HG03558 (cell line): ENCODE measurements around the gene CHST15.

Experiments used
- ATAC-seq: cut with Tn5 transposase; IDR thresholded peaks from one replicate; pipeline ENCODE4 v1.9.1; 2021; ENCODE audit warnings: moderate number of reproducible peaks; ENCODE audit not compliant: unreplicated experiment; ENCODE audit errors: extremely low read depth

The CHST15 gene, protein sequence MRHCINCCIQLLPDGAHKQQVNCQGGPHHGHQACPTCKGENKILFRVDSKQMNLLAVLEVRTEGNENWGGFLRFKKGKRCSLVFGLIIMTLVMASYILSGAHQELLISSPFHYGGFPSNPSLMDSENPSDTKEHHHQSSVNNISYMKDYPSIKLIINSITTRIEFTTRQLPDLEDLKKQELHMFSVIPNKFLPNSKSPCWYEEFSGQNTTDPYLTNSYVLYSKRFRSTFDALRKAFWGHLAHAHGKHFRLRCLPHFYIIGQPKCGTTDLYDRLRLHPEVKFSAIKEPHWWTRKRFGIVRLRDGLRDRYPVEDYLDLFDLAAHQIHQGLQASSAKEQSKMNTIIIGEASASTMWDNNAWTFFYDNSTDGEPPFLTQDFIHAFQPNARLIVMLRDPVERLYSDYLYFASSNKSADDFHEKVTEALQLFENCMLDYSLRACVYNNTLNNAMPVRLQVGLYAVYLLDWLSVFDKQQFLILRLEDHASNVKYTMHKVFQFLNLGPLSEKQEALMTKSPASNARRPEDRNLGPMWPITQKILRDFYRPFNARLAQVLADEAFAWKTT

DNA sequence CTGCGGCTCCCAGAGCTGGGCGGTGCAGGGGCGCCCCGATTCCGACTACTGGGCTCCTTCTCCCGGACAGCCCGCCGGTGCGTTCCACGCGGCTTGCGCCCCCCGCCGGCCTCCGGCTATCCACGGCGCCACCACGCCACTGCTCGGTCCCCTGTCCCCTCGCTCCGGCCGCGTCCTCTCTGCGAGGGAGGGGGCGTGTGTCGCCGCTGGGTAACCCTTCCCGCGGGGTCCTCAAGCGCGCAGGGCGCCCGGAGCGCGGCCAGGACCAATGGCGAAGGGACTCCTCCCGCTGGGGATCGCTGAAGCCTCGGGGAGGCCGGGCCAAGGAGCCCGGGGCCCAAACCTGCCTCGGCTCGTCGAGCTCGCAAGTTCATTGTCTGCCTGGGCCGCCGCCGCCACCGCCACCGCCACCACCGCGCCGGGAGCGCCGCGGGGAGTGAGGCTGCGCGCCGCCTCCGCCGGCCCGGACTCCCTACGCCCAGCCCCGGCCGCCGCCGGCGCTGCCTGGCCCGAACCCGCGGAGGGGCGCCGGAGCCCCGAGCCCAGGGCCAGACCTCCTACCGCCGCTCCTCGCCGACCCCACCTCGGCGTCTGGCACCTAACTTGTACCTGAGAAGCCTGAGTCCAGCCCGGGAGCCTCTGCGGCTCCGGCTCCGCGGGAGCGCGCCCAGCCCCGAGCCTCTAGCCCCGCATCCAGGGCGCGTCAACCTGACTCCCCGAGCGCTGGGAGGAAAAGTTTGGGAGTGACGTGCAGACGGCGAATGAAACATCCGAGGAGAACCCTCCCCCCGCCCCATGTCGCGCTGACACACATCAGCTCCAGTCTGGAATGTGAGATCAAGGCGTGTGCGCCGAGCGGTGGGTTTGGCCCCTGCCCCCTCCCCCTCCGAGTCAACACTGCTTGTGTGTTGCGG is at the start of gene CHST15:
TSS of gene CHST15 (minus strand) at position 739 of the 914 bp plus-strand sequence. CDS start 47,386 bp downstream, outside the sequence.
- no peak for ATAC-seq

DNA sequence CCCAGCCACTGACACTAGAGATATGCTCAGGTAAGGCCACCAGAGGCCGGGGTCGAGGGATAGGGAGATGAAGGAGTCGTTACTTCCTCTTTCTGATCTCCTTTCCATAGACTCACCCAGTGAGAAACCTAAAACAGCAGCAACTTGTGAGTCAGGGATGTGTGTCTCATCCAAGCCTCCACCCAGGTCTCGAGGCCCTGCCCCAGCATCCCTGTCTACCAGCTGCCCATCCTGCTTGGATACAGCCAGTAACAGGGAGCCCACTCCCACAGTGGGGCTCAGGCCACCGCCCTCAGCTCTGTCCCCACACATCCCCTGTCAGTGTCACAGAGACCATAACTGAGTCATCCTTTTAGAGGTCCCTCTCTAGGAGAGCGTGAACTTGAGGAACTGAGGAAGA is 49.6 kb upstream of the CHST15 start:
- no peak for ATAC-seq

DNA sequence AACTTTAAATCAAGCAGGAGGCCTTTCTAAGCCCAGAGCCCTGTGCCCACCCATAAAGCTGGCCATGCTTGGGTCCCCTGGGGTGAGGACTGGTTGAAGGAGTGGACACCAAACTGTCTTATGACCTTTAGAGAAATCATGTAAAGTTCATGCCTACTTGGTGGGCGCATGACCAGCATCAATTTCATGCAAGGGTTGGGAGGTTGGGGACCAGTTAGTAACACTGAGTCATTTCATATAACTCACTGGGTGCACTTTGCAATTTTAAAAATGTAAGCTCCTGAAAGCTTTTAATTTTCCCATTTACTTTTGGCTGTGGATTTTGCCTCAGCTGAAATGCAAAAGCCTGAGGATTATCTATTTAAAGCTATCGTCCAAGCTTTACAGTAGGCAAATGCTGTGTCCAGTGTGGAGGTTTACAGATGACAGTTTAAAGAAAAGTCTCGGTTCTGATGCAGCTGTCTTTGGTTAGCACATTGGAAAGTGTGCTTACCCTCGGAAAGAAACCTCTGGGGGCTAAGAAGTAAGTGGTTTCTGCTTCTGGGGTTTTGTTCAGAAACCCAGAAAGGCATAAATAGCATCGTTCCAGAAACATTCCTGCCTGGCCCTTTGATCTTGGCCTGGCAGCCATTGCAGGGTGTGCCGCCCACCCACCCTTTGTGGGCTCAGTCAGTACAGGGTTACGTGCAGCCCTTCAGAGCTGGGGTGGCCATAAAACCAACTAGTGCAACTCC is 48.8 kb upstream of the CHST15 start:
- ATAC-seq, result no peak

DNA sequence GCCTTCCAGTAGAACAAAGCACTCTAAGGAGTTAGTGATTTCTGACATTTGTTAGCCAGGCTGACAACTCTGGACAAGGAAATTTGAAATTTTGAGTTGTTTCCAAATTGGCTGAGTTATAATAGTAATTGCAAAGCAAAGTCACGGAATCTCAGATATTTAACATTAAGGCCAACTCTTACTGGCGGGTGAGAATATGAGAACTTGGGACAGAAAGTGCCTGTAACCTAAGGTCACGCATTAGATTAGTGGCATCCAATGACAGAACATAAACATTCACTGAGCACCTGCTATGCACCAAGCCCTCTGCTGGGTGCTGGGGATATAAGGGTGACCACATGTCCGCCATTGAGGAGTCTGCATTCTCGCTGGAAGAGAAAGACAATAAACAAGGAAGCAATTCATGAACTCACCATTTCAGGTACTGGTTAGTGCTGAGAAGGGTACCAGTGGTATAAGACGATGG is 45.5 kb upstream of the CHST15 start:
- no peak for ATAC-seq

DNA sequence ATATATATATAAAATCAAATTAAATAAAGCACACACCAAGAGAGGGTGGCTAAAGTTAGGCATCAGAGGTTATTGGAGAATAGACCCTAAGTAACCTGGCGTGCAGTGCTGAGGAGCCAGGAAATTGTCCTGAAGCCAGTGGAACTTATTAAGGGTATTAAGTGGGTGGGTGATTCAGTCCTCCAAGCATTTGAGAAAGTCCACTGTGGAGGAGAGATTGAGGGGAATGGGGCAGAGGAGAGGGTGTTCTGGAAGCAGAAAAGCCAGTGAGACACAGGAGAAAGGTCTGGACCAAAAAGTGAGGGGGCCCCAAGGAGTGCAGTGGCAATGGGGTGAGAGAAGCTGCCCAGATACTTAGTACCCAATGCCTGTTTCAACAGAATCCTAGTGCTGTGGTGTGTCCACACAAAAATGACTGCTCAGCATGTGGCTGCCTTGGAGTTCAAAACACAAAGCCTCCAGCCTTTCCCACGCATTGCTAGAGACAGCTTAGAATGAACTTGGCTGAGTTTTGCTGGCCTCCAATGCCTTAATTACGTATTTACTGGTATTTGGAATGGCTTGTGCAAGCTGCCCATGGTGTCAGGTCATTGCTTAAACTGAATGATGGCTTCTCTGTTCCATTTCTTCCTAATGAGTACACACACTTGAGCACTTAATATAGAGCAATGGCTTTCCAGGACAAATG is 44.9 kb upstream of the CHST15 start:
- no peak for ATAC-seq

DNA sequence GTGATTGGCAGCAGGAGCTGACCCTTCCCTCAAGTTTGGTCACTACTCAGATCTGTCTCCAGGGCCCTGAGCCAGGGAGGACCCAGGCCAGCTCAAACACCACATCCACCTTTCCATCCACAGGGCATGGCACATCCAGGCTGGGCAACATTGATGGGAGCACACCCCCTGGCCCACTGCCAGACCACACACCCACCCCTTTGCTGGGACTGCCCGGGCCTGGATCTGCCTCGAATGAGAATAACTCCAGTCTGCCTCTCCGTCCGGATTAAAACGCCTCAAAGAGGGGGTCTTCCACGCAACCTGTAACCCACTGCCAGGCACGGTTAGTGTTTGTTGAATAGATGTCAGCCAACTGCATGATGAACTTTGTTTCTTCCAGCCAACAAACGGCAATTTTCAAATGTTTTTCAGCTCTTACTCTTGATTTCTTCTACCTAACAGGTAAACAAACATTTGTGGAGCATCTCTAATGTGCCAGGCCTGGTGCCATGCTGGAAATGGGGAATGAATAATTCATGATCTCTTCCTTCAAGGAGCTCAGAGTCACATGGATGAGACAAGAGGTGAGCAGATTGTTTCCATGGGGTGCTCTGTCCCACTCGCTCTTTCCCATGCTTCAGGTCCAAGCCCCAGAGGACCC is 41.0 kb upstream of the CHST15 start:
- no peak for ATAC-seq

DNA sequence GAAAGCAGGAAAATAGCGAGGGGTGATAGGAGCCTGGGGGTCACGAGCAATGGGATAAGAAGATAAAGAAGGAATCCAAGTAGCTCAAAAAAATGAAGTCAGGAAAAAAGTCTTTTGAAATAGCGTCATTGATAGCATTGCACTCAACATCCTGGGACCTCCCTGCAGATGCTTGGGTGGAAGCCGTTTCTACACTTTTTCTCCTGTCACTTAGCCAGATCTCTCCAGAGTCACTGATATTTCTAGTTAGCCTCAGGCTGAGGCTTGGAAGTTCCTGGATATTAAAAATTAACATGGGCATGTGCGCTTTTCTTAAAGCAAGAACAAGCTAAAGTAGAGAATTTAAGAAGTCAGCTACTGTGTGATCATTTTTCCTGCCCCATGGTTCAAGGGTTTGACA is 39.5 kb upstream of the CHST15 start:
- ATAC-seq, result no peak

DNA sequence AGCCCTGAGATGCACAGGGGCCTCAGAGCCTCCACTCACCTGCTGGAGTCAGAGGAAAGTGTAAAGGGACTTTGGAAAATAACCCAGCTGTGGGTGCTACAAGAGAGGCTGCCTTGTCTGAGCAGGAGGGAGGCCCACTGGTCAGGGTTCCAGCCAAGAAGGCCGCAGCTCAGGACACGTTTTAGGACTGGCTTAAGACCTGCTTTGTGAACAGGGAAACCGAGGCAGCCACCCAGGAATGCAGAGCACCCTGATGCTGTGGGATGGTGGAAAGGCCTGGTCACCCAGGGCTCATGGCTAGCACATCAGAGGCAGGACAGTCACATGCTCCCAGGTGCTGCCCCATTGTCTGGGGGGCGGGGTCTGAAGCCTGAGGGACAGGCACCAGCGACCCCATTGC is 38.9 kb upstream of the CHST15 start:
- ATAC-seq, result no peak

DNA sequence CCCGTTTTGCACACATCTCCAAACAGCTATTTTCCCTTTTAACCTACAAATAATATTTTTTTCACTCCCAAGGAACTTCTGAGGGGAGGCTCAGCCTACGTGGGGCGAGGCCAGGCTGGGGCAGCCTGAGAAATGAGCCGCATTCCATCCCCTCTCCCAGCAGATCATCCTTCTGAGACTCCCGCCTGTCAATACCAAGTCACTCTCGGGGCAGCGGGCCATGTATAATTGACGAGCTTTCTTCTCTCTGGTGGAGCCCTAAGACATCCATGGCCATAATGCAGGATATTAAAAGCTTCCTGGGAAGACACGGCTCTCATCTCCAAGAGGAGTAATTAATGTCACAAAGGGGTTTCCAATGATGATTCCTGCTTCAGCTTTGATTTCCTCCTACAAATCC is 37.8 kb upstream of the CHST15 start:
- no peak for ATAC-seq

DNA sequence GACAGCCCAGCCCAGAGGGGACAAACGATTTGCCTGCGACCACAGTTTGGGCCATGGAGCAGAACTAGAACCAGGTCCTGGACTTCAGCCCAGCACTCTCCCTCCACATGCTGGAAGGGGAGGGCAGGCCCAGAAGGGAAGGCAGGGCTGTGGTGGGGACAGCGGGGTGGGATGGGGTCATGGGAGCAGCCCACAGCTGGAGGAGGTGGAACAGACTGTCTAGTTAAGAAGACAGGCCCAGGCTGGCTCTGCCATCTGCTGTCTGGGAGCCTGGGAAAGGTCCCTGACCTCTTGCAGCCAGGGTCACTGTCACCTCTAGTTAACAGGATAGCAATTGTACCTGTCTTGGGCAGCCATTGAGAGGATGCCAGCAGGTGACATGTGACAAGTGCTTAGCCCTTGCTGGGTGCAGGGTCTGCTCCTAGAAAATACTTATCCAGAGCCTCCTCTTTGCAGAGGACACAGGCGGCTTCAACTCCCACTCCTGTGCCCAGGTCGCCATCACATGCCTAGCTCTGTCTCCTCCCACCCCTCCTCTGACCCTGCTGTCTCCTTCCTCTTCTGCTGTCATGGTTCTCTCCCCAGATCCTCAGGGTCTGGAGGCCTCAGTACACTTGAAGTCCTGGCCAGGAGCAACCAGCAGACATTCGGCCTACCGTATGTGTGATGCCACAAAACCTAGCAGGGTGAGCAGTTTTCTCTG is 37.0 kb upstream of the CHST15 start:
- ATAC-seq, result no peak

DNA sequence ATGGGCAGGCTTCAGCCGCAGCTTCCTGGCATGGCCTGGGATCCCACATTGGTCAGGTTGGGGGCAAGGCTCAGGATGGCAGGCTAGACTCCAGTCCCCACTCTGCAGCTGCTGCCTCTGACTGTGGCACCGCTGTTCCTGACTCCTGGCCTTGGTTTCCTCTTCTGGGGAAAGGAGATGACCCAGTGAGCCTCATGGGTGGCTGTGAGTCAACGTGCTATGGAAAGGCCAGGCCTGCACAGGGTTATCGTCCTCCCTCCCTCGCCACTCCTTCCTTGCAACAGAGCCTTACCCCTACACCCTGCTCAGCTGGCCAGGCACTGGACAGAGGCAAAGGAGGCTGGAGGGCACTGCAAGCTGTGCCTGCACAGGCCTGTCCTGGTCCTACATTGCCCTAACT is 36.1 kb upstream of the CHST15 start:
- ATAC-seq, result no peak

DNA sequence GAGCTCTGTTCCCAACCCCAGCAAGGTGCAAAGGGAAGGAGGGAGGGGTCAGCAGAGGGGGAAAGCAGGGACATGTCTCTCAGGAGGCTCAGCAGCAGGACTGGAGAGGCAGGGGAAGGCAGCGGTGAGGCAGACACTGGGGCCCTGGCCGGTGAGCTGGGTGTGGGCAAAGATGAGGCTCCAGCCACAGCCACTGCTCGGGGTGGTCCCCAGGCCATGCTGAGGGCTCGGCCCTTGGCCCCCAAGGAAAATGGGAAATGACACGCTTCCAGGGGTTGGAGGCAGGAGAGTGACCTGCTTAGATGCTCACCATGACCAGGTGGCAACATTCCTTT is 35.4 kb upstream of the CHST15 start:
- ATAC-seq, result no peak

DNA sequence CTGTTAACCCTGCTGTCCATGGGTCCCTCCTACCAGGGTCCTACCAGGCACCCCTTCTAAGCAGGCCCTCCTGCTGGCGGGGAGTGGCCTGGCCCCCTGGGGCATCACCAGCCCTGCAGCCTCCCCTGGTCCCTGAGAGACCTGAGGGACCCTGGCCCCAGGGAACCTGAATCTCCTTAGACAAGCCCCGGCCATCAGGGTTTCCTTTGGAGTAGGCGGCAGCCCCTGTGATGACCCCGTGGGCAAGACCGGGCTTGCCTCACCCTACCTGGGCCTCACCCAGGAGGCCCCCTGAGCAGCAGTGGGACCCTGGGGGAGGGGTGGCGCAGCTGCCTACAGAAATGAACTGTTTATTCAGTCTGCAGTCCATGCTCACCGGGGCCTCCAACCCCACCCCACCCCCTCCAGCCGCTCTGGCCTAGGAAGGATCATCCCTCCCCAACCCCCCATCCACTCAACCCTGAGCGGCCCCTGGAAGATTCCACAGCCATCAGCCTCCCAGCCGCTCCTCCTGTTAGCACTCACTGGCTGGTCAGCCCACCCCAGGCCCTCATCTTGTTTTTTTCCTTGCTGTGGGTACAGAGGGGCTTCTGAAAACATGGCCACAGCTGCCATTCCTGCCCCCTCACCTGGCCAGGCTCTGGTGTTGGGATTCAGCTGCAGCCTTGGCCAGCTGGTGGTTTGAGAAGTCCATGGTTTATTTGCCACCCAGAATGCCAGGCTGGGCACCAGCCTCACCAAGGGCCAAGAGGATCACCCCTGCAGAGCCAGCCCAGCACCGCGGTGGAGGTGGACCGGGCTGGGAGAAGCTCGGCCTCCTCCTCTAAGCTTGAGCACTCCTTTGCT is 34.8 kb upstream of the CHST15 start:
- no peak for ATAC-seq

DNA sequence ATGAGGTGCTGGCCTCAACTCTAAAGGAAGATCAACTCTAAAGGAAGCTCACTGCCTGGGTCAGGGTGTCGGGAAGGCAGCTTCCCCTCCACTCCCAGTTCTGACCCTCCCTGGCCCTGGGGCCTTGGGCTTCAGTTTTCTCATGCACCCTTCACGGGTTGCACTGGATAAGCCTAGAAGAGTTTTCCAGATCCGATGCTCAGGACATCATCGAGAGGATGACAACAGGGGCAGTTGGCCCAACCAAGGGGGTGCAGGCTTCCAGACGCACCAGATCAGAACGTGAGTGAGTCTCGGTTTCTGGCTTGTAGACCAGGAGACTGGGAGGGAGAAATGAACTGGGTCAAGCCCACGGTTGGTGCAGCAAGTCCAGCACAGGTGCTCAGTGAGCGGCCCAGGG is 34.2 kb upstream of the CHST15 start:
- ATAC-seq, result no peak

DNA sequence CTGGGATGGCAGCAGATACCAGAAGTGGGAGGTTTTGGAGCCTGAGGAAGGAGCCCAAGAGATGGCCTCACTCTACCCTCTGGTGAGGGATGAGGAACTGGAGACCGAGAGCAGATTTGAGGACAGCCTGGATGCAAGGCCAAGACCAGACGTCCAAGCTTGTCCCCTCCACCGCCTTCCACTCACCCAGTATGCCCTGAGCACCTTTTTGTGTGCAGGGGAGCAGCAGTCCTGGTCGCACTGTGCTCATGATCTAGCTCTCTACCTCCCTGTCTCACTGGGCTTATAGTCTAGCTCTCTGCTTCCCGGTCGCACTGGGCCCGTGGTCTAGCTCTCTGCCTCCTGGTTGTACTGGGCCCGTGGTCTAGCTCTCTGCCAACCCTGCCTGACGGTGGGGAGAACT is 33.6 kb upstream of the CHST15 start:
- ATAC-seq, result no peak

DNA sequence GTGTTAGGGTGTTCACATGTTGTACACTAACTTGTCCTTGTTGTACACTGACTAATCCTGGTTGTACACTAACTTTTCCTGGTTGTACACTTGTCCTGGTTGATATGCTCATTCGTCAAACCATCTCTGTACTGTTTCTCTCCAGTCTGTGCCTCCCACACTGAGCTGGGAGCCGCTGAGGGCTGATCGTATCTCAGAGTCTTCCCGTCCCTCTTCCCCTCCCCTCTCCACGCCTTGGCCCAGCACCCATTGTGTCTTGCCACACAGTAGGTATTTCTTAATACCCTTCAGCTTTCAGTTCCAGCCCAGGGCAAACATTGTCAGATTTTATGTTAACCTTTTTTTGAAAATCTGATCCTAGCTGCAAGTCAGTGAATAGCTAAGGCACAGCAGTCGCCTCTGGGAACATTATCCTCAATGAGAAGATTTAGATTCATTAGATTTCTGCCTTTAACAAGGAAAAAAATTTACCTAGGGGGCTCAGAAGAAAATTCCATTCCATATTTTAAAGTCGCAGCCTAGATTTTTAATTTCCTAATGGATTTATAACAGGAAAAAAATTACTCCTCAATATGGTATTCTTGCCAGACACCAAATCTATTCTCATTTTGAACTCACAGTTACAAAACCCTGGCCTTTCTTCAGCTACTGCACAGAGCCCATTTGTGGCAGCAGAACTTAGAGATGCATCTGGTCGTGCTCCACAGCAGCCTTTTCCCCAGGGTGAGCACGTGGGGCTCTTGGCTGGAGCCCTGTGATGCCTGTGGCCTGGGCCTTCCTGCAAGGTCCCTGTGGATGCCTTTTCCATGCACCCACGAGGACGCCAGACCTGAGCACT is 33.0 kb upstream of the CHST15 start:
- no peak for ATAC-seq
